SHP77 treated with DMSO at 0.1 percent for 48 hours (cell line): ENCODE data around the gene INF2.
"Not testable (repeated sequence)": the region's sequence is repeated elsewhere in the genome, so short reads cannot be mapped to it uniquely, and the experiment has no call there.

Source experiments
- DNase-seq: peaks from one replicate; lab custom pipeline; 2025; lab: John Stamatoyannopoulos, UW

Gene INF2

GRCh38 chr14:104689109-104689880 is at the start of gene INF2:
INF2 (plus strand) TSS chr14:104689618; CDS start chr14:104701366, 11,748 bp downstream.
- peak; percentile 6 for DNase-seq

GRCh38 chr14:104639885-104640548 is 49.4 kb upstream of the INF2 start:
- DNase-seq: no peak

GRCh38 chr14:104640681-104641080 is 48.7 kb upstream of the INF2 start:
- no peak for DNase-seq

- DNase-seq: no peak
Measured at GRCh38 chr14:104641753-104642539, 47.5 kb upstream of the INF2 start.

GRCh38 chr14:104642540-104642868 is 46.9 kb upstream of the INF2 start:
- DNase-seq: no peak

GRCh38 chr14:104643306-104643705 is 46.1 kb upstream of the INF2 start:
- DNase-seq: no peak

GRCh38 chr14:104644091-104644635 is 45.3 kb upstream of the INF2 start:
- no peak for DNase-seq

- DNase-seq: no peak
Measured at GRCh38 chr14:104644656-104645378, 44.6 kb upstream of the INF2 start.

GRCh38 chr14:104647467-104648043 is 41.9 kb upstream of the INF2 start:
- DNase-seq: no peak

- no peak for DNase-seq
Measured at GRCh38 chr14:104650057-104650980, 39.1 kb upstream of the INF2 start.

GRCh38 chr14:104650981-104651875 is 38.2 kb upstream of the INF2 start:
- no peak for DNase-seq

GRCh38 chr14:104651876-104652260 is 37.5 kb upstream of the INF2 start:
- peak; percentile 5 for DNase-seq

- DNase-seq: no peak
Measured at GRCh38 chr14:104652386-104652785, 37.0 kb upstream of the INF2 start.

- DNase-seq: not testable (repeated sequence)
Measured at GRCh38 chr14:104653130-104653920, 36.1 kb upstream of the INF2 start.

- no peak for DNase-seq
Measured at GRCh38 chr14:104654119-104654518, 35.3 kb upstream of the INF2 start.

- no peak for DNase-seq
Measured at GRCh38 chr14:104655128-104655848, 34.1 kb upstream of the INF2 start.

- DNase-seq: no peak
Measured at GRCh38 chr14:104656014-104656714, 33.3 kb upstream of the INF2 start.
